Islet of Langerhans (tissue), 1 donor: ENCODE results near the gene CLCN4.

Source experiments
- FAIRE-seq: peaks from one replicate; lab custom pipeline; 2011; peaks lifted over from hg19 to GRCh38; lab: Jason Lieb, UNC

The CLCN4 gene

DNA sequence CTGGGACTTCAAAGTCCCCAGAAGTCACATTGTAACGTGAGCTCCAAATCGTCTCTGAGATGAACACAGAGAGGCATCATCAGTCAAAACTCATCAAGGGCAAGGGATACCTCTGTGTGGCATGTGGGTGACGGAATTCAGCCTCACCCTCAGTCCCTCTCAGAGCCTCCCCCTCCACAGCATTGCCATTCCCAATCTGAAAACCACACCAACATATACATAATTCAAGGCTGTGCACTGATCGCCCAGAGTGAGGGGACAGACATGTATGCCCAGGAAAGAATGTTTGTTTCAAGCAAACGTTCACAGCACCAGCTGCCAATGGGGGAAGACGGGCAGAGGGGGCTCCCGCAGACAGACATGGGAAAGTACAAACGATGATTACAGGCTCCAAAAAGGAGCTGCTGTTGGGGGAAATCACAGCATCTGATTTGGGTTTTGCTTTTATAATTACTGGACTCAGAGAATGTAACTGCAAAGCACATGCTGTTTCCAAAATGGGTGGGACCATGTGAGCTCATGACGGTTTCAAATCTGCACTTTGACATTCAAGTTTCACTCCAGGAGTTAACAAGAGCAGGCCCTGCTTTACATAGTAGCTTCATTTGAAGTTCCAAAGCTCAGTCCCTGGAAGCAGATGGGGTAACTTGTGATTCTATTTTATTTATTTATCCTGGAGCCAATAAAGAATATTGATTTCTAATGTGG lies 88.3 kb downstream of the CLCN4 start:
- FAIRE-seq, result no peak

DNA sequence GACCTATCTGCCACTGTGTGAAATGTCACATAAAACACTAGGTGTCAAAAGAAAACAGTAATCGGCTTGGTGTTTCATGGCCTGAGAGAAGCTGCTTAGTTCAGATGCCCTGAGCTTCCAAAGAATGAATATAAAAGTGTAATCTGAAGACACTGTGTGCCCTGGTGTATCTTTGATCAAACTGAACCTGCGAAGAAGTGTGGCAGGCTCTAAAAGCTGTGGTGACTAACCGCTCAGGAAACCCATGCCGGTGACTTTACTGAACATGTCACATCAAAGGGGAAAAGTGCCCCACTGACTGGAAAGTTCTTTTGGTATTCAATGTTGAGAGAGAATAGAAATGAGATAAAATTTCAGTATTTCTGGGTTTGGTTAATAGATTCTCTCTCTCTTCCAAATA lies 89.1 kb downstream of the CLCN4 start:
- no peak for FAIRE-seq

DNA sequence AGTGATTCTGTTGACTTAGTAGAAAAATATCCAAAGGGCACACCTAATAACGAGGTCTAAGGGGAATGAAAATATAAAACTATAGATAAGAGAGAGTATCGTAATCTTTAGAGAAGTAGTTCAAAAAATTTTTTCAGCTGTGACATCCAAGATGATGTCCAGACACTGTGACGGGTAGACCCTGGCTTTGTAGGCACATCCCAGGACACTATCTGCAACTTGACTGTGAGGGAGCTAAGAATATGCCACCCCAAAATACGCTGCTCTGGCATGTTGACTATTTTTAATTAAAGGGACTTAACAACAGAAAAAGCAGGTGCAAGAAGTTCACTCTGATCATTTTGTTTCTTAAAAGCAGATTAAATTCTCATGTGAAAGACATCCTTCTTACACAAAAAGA lies 89.5 kb downstream of the CLCN4 start:
- FAIRE-seq, result no peak

GRCh38 chrX:10246846-10247245 lies 90.1 kb downstream of the CLCN4 start:
- no peak for FAIRE-seq

DNA sequence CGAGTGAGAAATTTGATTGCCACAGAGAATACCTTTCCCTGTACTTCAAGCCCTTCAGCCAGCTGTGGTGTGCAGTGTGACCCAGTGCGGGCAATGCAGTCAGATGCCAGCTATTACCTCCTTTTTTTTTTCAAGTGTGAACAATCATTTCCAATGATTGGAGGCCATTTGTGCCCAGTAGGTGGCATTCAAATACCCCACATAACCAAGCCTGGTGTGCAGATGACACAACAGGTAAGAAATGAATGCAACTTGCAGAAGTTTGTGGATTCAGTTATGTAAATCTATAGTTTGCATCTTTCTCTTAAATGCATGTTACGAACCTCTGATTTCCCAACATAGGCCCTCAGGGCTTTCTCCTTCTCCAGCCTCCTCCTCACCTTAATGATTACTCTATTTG lies 98.0 kb downstream of the CLCN4 start:
- no peak for FAIRE-seq

GRCh38 chrX:10259716-10260115 lies 102.9 kb downstream of the CLCN4 start:
- FAIRE-seq, result no peak

DNA sequence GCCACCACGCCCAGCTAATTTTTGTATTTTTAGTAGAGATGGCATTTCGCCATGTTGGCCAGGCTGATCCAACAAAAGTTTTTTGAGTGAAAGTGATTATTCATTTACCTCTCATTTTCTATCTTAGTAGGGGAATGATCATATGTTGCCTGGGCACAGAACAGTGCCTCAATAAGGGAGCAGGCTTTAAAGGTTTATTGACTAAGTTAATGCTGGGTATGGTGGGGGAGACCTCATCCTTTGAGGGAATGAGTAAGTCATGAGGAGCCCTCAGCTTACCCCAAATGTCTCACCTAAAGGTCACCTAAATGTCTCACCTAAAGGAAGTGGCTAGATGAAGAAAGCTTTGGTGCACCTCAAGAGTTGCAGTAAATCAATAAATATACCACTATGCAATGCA lies 109.0 kb downstream of the CLCN4 start:
- no peak for FAIRE-seq

DNA sequence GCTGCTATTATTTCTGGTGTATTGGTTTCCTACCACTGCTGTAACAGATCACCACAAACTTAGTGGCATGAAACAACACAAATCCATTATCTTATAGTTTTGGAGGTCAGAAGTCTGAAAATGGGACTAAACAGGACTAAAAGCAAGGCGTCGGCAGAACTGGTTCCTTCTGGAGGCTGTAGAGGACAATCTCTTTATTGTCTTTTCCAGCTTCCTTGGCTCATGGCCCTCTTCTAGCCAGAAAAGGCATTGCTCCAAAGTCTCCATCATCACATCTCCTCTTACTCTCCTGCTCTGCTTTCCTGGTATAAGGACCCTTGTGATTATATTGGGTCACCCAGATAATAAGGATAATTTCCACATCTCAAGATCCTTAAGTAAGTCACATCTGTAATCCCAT lies 121.9 kb downstream of the CLCN4 start:
- FAIRE-seq, result no peak

GRCh38 chrX:10280071-10280470 lies 123.3 kb downstream of the CLCN4 start:
- no peak for FAIRE-seq

DNA sequence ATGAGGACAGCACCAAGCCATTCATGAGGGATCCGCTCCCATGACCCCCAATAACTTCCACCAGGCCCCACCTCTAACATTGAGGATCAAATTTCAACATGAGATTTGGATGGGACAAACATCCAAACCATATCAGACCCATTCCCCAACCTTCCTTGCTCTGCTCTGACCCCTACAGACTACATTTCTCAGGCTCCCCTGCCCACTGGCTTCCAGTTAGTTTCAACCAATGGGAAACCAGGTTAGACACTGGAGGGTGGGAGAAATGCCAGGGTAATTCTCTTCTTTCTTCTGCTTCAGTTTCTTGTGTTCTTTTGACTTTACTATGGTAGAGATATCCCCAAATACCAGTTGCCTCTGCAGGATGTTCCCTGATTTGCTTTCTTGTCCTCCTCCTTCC lies 125.7 kb downstream of the CLCN4 start:
- no peak for FAIRE-seq

GRCh38 chrX:10286195-10286594 lies 129.4 kb downstream of the CLCN4 start:
- FAIRE-seq, result no peak
